ENCODE measurements around the gene CFAP68. TPM values are rescaled to one million over a fixed set of nuclear protein-coding genes. Genes with fewer than 3 reads are reported as not detected.
"Not testable (repeated sequence)": the region's sequence is repeated elsewhere in the genome, so short reads cannot be mapped to it uniquely, and the experiment has no call there.

Gene CFAP68
- total RNA-seq, 2 experiments from 2014 or later, result 16.4 to 20.4 TPM

- Mint-ChIP-seq H3K4me1 (peaks cover 20% of the 10 kb centered on the region), H3K27ac (peak overlapping the region; percentile 97), H3K9me3 (ENCODE audit: low read depth) (no peaks in the 10 kb centered on the region), H3K4me3 (peak overlapping the region; percentile 85), H3K36me3 (peaks cover 3% of the 10 kb centered on the region), H3K27me3 (no peaks in the 10 kb centered on the region)
- CTCF ChIA-PET, result interaction anchor here (1.0 to 2.8 kb wide), 4 partner anchors 8 to 102 kb away, joined by 3 to 10 read pairs (median 4); partner anchors contain the start of gene ALG9
- ATAC-seq (peak; percentile 8), DNase-seq (no peak)
Observed at GRCh38 chr11:111879637-111879960, 258 bp downstream of the CFAP68 start.

DNA sequence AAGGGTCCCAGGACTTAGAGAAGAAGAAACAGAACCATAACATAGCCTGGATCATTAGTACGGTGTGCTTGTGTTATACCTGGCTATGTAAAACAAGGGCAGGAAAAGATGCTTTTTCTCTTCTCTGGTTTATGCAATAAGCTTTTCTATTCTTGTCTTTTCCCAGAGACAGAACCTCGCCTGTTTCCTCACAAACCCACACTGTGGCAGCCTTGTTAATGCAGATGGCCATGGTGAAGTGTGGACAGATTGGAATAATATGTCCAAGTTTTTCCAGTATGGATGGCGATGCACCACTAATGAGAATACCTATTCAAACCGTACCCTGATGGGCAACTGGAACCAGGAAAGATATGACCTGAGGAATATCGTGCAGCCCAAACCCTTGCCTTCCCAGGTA lies 2.9 kb downstream of the CFAP68 start:
- no peak overlapping the region for H3K27ac Mint-ChIP-seq
- peaks cover 17% of the 10 kb centered on the region for H3K4me1 Mint-ChIP-seq
- H3K27me3 Mint-ChIP-seq, result no peaks in the 10 kb centered on the region
- ATAC-seq, result no peak
- H3K9me3 Mint-ChIP-seq (ENCODE audit: low read depth), result no peaks in the 10 kb centered on the region
- no peak for DNase-seq
- CTCF ChIA-PET, result interaction anchor here (0.6 to 2.8 kb wide), 4 partner anchors 11 to 45 kb away, joined by 3 to 10 read pairs (median 3); no protein-coding TSS in a partner anchor
- H3K4me3 Mint-ChIP-seq, result no peak overlapping the region
- H3K36me3 Mint-ChIP-seq, result no peaks in the 10 kb centered on the region

DNA sequence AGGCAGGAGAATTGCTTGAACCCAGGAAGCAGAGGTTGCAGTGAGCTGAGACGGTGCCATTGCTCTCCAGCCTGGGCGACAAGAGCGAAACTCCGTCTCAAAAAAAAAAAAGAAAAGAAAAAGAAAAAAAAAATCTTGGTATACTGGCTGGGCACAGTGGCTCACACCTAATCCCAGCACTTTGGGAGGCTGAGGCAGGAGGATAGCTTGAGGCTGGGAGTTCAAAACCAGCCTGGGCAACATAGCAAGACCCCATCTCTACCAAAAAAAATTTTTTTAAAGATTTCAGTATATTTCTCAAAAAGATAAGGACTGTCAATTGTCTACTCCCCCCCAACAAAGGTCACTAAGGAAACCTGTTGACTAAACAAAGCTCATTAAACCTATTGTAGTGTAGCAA lies 5.7 kb downstream of the CFAP68 start:
- H3K27ac Mint-ChIP-seq; CTCF ChIA-PET; DNase-seq; H3K36me3 Mint-ChIP-seq; H3K4me3 Mint-ChIP-seq; H3K4me1 Mint-ChIP-seq; H3K27me3 Mint-ChIP-seq; H3K9me3 Mint-ChIP-seq (ENCODE audit: low read depth); ATAC-seq: not testable (repeated sequence)

- Mint-ChIP-seq H3K27me3 (no peaks in the 10 kb centered on the region), H3K9me3 (ENCODE audit: low read depth) (no peaks in the 10 kb centered on the region), H3K36me3 (no peaks in the 10 kb centered on the region), H3K4me3 (no peak overlapping the region), H3K4me1 (no peaks in the 10 kb centered on the region), H3K27ac (no peak overlapping the region)
- CTCF ChIA-PET, result no interaction called here
- no peak for ATAC-seq
- no peak for DNase-seq
Observed at GRCh38 chr11:111886032-111886431, 6.7 kb downstream of the CFAP68 start.

DNA sequence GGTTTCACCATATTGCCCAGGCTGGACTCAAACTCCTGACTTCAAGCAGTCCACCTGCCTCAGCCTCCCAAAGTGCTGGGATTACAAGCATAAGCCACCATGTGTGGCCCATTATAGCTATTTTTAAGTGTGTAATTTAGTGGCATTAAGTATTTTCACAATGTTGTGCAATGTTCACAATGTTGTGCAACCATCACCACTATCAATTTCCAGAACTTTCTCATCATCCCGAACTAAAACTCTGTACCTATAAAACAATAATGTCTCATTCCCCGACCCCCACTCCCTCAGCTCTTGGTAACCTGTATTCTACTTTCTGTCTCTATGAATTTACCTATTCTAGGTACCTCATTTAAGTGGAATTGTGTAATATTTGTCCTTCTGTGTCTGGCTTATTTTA lies 7.5 kb downstream of the CFAP68 start:
- H3K27me3 Mint-ChIP-seq, result no peaks in the 10 kb centered on the region
- CTCF ChIA-PET, result no interaction called here
- no peaks in the 10 kb centered on the region for H3K4me1 Mint-ChIP-seq
- no peak overlapping the region for H3K27ac Mint-ChIP-seq
- no peak for DNase-seq
- H3K36me3 Mint-ChIP-seq, result no peaks in the 10 kb centered on the region
- no peaks in the 10 kb centered on the region for H3K9me3 Mint-ChIP-seq (ENCODE audit: low read depth)
- H3K4me3 Mint-ChIP-seq, result no peak overlapping the region
- ATAC-seq, result no peak

- H3K27ac Mint-ChIP-seq, result no peak overlapping the region
- DNase-seq (no peak), ATAC-seq (no peak)
- peaks cover 25% of the 10 kb centered on the region for H3K27me3 Mint-ChIP-seq
- no peaks in the 10 kb centered on the region for H3K9me3 Mint-ChIP-seq (ENCODE audit: low read depth)
- H3K4me1 Mint-ChIP-seq, result no peaks in the 10 kb centered on the region
- H3K36me3 Mint-ChIP-seq, result no peaks in the 10 kb centered on the region
- no peak overlapping the region for H3K4me3 Mint-ChIP-seq
- CTCF ChIA-PET, result interaction anchor here (0.6 kb wide), 1 partner anchor 375 kb away, joined by 3 read pairs; no protein-coding TSS in a partner anchor
Observed at GRCh38 chr11:111905411-111905810, 26.1 kb downstream of the CFAP68 start.

DNA sequence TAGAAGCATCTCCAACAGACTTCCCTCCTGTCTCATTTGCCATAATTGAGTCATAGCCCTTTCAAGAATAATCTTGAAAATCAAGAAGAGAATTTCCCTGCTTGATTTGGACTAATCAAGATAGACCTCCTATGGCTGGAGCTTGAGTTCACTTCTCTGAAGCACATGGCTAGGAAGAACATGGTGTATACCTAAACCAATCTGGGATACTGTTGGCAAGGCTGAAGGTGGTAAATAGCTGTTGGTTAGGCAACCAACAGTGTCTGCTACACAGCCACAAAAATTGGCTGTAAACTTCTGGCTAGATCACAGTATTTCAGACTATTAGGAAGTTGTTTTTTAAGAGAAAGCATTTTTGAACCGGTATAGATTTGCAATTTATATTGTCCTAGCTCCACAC lies 27.3 kb downstream of the CFAP68 start:
- no peak overlapping the region for H3K4me3 Mint-ChIP-seq
- no peak for DNase-seq
- CTCF ChIA-PET, result no interaction called here
- H3K27me3 Mint-ChIP-seq, result peaks cover 35% of the 10 kb centered on the region
- H3K9me3 Mint-ChIP-seq (ENCODE audit: low read depth), result no peaks in the 10 kb centered on the region
- H3K27ac Mint-ChIP-seq, result no peak overlapping the region
- no peak for ATAC-seq
- H3K4me1 Mint-ChIP-seq, result no peaks in the 10 kb centered on the region
- H3K36me3 Mint-ChIP-seq, result no peaks in the 10 kb centered on the region

DNA sequence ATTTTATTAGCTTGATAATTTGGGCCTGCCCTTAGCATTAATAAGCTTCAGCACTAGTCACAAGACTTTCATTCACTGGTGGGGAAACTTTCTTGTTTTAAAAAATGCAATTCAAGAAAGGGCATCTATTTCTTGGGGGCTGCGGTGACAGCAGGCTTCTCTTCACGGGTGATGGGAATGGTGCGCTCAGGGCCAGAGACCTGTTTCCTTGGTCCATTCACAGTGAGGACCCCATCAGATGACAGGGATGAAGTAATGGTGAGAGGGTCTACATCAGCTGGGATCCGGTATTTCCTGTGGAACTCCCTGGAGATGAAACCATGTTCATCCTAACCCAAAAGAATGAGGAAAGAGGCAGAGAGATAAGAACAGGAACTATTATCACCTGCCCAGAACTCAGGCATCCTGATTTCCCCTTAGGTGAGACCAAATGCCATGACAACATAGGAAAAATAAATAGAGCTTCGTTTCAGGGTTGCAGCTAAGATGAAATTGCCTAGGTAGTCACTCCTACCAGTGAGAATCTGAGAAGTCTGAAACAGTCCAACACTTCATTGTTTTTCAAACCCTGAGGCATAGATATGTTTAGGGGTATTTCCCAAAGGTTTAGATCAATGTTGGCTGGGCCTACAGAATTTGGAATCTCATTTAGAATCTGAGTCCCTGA lies 29.4 kb downstream of the CFAP68 start:
- peaks cover 51% of the 10 kb centered on the region for H3K27me3 Mint-ChIP-seq
- no peak overlapping the region for H3K27ac Mint-ChIP-seq
- no peaks in the 10 kb centered on the region for H3K36me3 Mint-ChIP-seq
- CTCF ChIA-PET, result no interaction called here
- no peaks in the 10 kb centered on the region for H3K4me1 Mint-ChIP-seq
- no peaks in the 10 kb centered on the region for H3K9me3 Mint-ChIP-seq (ENCODE audit: low read depth)
- no peak overlapping the region for H3K4me3 Mint-ChIP-seq
- ATAC-seq, result no peak
- no peak for DNase-seq

- DNase-seq (no peak), ATAC-seq (no peak)
- CTCF ChIA-PET, result no interaction called here
- H3K4me3 Mint-ChIP-seq, result no peak overlapping the region
- H3K36me3 Mint-ChIP-seq, result no peaks in the 10 kb centered on the region
- no peaks in the 10 kb centered on the region for H3K9me3 Mint-ChIP-seq (ENCODE audit: low read depth)
- no peak overlapping the region for H3K27ac Mint-ChIP-seq
- no peaks in the 10 kb centered on the region for H3K4me1 Mint-ChIP-seq
- peaks cover 56% of the 10 kb centered on the region for H3K27me3 Mint-ChIP-seq
Observed at GRCh38 chr11:111909378-111909777, 30.0 kb downstream of the CFAP68 start.

GRCh38 chr11:111910676-111911562 lies 31.6 kb downstream of the CFAP68 start:
- DNase-seq (no peak), ATAC-seq (no peak)
- Mint-ChIP-seq H3K4me3 (no peak overlapping the region), H3K9me3 (ENCODE audit: low read depth) (no peaks in the 10 kb centered on the region), H3K4me1 (no peaks in the 10 kb centered on the region), H3K27ac (no peak overlapping the region), H3K27me3 (peaks cover 63% of the 10 kb centered on the region), H3K36me3 (no peaks in the 10 kb centered on the region)
- CTCF ChIA-PET, result no interaction called here

- H3K27me3 Mint-ChIP-seq, result peaks cover 66% of the 10 kb centered on the region
- ATAC-seq (no peak), DNase-seq (no peak)
- H3K4me3 Mint-ChIP-seq, result no peak within 1 kb of the TSS
- no peaks in the 10 kb centered on the region for H3K4me1 Mint-ChIP-seq
- no peaks in the 10 kb centered on the region for H3K36me3 Mint-ChIP-seq
- no peak within 1 kb of the TSS for H3K27ac Mint-ChIP-seq
- CTCF ChIA-PET, result no interaction called here
- no peaks in the 10 kb centered on the region for H3K9me3 Mint-ChIP-seq (ENCODE audit: low read depth)
Observed at GRCh38 chr11:111911563-111912401, 32.4 kb downstream of the CFAP68 start, which contains the start of gene CRYAB. Gene CRYAB, minus strand, starts transcription at chr11:111911770. Its CDS starts 46 bp downstream, at chr11:111911724.

DNA sequence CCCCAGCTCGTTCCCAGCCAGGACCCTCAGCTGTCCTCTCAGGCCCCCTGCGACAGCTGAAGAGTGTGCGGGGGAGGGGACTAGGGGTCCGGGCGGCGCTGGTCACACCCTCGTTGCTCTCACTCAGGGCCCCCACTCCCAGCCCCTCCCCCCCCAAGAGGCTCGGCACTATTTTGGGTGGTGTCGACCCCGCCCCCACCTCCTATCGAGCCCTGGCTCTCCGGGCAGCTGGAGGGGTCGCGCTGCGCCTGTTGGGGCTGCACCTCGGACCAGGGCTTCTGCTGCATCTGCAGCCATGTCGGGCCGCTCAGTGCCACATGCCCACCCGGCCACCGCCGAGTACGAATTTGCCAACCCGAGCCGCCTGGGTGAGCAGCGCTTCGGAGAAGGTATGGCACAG lies 33.2 kb downstream of the CFAP68 start, which contains the start of gene HSPB2:
Gene HSPB2, plus strand, starts transcription at position 200 of the 400 bp plus-strand sequence. Its CDS starts 96 bp downstream, at position 296.
- CTCF ChIA-PET, result no interaction called here
- DNase-seq (no peak), ATAC-seq (no peak)
- Mint-ChIP-seq H3K4me3 (no peak within 1 kb of the TSS), H3K4me1 (no peaks in the 10 kb centered on the region), H3K9me3 (ENCODE audit: low read depth) (no peaks in the 10 kb centered on the region), H3K27me3 (peaks cover 69% of the 10 kb centered on the region), H3K36me3 (no peaks in the 10 kb centered on the region), H3K27ac (no peak within 1 kb of the TSS)

All from activated CD8-positive, alpha-beta memory T cell treated with anti-CD3 and anti-CD28 coated beads, Interleukin-2, amount 10 ng/mL, durations not matched to agents 7 days and 5 days (primary cell).